Effector memory CD4-positive, alpha-beta T cell (primary cell): Measurements from ENCODE around the gene GDPGP1.

ENCODE experiments used
- DNase-seq, 3 donors: peaks; one replicate each; pipeline ENCODE4 v3.0.0-alpha.2; 2020
- H3K27ac ChIP-seq: 2 replicates; pipeline ENCODE4 v1.7.0; 2013; ENCODE audit warnings: mild to moderate bottlenecking, low read length, moderate library complexity; ENCODE audit not compliant: insufficient read depth, poor library complexity, severe bottlenecking
- H3K27me3 ChIP-seq: replicated peaks from 2 replicates; pipeline ENCODE4 v1.7.0; 2013; ENCODE audit warnings: mild to moderate bottlenecking, low read length; ENCODE audit not compliant: insufficient read depth, control insufficient read depth, poor library complexity, severe bottlenecking
- H3K36me3 ChIP-seq: 2 replicates; pipeline ENCODE4 v1.7.0; 2013; ENCODE audit warnings: mild to moderate bottlenecking, low read length, moderate library complexity; ENCODE audit not compliant: control insufficient read depth, insufficient read depth
- H3K4me1 ChIP-seq: 2 replicates; pipeline ENCODE4 v1.7.0; 2013; ENCODE audit warnings: low read length, mild to moderate bottlenecking; ENCODE audit not compliant: control insufficient read depth, insufficient read depth, poor library complexity, severe bottlenecking
- H3K4me3 ChIP-seq: 2 replicates; pipeline ENCODE4 v1.7.0; 2013; ENCODE audit warnings: low read length, low read depth, mild to moderate bottlenecking; ENCODE audit not compliant: insufficient read depth, poor library complexity, severe bottlenecking
- H3K9me3 ChIP-seq: 2 replicates; pipeline ENCODE4 v1.7.0; 2013; ENCODE audit warnings: mild to moderate bottlenecking, low read length, moderate library complexity; ENCODE audit not compliant: control insufficient read depth

The GDPGP1 gene

DNA sequence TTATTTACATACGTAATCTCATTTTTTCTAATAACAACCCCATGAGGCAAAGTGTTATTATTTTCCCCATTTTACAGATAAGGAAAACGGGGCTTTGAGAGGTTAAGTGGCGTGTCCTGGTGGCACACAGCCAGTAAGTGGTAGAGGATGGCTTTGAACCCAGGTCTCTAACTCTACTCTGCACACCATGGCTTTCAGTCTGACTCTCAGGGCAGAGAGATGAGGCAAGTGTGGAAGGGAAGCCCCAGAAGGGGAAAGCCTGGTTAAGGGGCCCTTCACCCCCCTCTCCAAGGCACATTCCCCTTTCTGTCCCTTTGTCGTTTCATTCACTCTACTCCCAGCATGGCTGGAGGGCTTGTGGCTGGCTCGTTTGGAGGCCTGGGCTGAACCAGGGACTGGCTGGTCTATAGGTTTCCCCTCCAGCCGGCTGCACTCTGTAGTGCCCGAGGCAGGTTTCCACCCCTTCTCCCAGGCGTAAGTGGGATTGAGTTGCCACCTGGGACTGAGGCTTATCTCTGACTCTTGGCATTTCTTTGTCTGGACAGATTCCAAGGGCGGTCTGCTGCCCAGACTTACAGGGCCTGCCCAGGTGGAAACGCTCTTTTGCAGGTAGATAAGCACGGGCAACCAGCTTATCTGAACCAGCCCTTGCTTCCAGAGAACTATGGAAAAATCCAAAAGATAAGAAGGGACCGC is 20.7 kb upstream of the GDPGP1 start:
- H3K4me1 ChIP-seq = peaks cover 9% of the 10 kb centered on the region
- H3K27me3 ChIP-seq = no peaks in the 10 kb centered on the region
- H3K27ac ChIP-seq = no peak overlapping the region

DNA sequence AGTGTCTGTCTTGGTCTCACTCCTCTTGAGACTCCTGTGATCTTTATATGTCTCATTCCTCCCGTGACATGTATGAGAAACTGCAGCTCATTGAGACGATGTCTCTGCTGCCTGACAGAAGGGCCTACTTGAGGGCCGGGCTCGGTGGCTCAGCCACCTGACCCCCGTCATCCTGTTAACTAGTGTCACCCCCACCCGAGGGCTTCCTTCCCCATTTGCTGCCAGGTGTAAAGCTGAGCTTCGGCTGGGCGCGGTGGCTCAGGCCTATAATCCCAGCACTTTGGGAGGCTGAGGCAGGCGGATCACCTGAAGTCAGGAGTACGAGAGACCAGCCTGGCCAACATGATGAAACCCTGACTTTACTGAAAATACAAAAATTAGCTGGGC is 20.2 kb upstream of the GDPGP1 start:
- Histone ChIP-seq H3K27me3 (no peaks in the 10 kb centered on the region), H3K4me3 (no peak overlapping the region), H3K36me3 (no peaks in the 10 kb centered on the region), H3K9me3 (no peaks in the 10 kb centered on the region), H3K4me1 (peaks cover 9% of the 10 kb centered on the region), H3K27ac (no peak overlapping the region)
- no peak for DNase-seq

More for the DNA sequence above, 20.7 kb upstream of the GDPGP1 start:
- Histone ChIP-seq H3K9me3 (no peaks in the 10 kb centered on the region), H3K36me3 (no peaks in the 10 kb centered on the region), H3K4me3 (no peak overlapping the region)
- DNase-seq = no peak

DNA sequence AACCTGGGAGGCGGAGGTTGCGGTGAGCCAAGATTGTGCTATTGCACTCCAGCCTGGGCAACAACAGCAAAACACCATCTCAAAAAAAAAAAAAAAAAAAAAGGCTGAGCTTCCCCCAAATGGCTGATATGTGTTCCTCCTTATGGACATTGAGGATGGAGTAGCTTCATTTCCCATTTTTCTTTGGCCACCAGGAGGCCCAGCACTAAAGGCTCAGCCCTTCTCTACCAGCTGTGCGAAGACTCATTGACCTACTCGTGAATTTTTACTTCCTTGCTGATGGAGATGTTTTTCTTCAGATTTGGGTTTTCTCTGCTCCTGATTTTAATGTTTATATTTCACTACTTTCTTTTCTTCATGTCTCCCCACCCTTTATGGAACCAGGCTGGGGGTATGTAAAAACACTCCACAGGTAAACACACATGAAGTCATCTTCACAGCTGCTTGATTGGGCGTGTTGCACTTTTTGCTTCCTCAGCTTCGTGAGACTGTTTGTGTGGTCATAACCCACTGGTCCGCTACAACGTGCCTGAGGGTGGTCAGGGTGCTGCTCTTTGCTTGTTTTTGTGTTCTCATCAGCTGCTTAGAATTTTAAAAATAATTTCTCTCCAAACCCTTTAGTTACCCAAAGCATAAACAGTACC is 19.3 kb upstream of the GDPGP1 start:
- Histone ChIP-seq H3K36me3 (no peaks in the 10 kb centered on the region), H3K4me1 (peaks cover 9% of the 10 kb centered on the region), H3K4me3 (no peak overlapping the region), H3K9me3 (no peaks in the 10 kb centered on the region), H3K27me3 (no peaks in the 10 kb centered on the region), H3K27ac (no peak overlapping the region)
- no peak for DNase-seq

DNA sequence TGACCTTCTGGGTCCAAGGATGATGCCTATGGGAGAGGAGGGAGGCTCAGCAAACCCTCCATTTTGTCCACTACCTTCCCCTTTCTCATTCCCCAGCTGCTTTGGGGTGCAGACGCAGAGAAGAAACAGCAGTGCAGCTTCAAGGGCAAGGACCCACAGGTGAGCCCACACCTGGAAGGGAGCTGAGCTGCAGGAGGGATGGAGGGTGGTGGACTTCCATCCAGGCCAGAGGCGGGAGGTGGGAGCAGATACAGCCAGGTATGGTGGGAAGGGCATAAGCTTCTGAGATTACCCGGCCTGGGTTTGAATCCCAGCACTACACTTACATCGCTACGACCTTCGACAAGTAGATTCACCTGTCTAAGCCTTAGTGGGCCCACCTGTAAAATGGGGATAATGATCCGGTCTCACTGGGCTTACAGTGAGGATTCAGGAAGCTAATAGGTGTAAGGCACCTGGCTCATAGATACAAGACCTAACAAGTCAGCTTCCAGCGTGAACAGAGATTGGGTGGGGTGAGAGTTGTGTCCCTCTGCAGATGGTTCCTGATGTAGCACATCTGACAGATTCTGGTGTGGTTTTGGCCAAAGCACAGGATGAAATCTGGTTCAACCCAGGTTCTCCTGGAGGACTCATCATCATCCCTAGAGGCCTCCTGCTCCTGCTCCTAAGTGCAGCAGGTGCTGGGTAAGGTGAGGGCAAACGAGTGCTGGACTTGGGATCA is 16.2 kb upstream of the GDPGP1 start:
- Histone ChIP-seq H3K27ac (no peak overlapping the region), H3K27me3 (no peaks in the 10 kb centered on the region), H3K4me3 (no peak overlapping the region), H3K9me3 (no peaks in the 10 kb centered on the region), H3K4me1 (no peaks in the 10 kb centered on the region), H3K36me3 (no peaks in the 10 kb centered on the region)
- DNase-seq = no peak

DNA sequence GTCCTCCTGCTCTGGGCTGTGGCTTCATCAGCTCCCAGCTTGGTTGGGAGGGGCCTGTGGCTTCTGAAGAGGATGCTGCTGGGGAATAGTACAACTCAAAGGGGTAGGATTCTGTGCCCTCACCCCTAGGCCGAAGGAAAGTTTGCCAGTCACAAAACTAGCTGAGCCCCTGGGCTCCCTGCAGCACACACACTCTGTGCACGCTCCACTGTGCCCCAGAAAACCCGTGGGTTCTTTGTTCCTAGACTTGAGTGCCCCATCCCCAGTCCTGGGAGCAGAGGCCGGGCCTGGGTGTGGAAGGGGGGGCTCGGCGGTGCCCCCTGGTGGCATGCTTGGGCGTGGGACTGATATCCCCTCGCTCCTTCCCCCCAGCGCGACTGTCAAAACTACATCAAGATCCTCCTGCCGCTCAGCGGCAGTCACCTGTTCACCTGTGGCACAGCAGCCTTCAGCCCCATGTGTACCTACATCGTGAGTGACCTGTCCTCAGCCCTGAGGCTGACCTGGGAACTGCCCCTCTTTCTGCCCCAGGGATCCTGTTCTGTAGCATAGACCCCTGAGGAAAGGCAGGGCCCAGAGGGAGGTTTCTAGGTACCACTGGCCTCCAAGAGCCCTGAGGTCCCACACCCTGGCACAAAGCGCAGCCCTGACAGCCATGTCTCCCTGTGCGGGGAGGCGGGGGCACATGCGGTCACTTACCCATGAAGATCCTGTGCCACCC is 14.4 kb upstream of the GDPGP1 start:
- Histone ChIP-seq H3K4me1 (no peaks in the 10 kb centered on the region), H3K27me3 (no peaks in the 10 kb centered on the region), H3K9me3 (no peaks in the 10 kb centered on the region), H3K27ac (no peak overlapping the region), H3K36me3 (peaks cover 1% of the 10 kb centered on the region), H3K4me3 (no peak overlapping the region)
- DNase-seq = peak; percentile 11 to 27 (median 18)

DNA sequence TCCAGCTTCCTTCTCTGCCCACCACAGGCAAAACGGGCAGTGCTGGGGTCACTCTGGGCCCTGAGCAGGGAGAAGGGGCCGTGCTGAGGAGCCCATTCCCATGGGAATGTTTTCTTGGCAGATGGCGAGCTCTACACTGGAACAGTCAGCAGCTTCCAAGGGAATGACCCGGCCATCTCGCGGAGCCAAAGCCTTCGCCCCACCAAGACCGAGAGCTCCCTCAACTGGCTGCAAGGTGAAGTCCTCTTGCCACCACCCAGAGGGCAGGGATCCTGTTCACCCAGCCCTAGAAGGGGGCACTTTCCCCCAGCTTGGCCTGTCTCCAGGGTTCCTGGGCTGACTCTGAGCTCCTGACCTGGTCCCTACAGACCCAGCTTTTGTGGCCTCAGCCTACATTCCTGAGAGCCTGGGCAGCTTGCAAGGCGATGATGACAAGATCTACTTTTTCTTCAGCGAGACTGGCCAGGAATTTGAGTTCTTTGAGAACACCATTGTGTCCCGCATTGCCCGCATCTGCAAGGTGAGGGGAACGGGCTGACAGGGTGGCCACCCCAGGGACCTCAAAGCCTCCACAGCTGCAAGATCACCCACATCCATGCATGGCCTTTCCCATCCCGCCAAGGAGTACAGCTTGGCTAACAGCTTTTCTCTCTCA is 12.6 kb upstream of the GDPGP1 start:
- Histone ChIP-seq H3K4me1 (no peaks in the 10 kb centered on the region), H3K36me3 (peaks cover 15% of the 10 kb centered on the region), H3K9me3 (no peaks in the 10 kb centered on the region), H3K27ac (no peak overlapping the region), H3K4me3 (no peak overlapping the region), H3K27me3 (no peaks in the 10 kb centered on the region)
- DNase-seq = no peak

DNA sequence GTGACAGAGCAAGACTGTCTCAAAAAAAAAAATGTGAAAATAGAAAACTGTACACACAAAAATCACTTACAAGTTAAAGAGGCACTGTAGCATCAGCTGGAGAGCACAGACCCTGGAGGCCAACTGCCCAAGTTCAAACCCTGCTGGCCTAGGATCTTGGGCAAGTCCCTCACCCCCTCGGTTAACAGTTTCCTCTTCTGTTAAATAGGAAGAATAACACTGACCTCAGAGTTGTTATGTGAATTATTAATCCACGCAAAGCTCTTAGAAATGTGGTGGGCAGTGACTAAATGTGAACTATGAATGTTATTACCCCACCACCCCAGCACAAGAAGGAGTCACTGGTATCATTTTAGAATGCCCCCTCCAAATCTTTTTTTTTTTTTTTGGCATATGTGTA is 11.5 kb upstream of the GDPGP1 start:
- no peak for DNase-seq
- Histone ChIP-seq H3K27ac (no peak overlapping the region), H3K4me1 (no peaks in the 10 kb centered on the region), H3K4me3 (no peak overlapping the region), H3K36me3 (peaks cover 17% of the 10 kb centered on the region), H3K9me3 (no peaks in the 10 kb centered on the region), H3K27me3 (no peaks in the 10 kb centered on the region)

DNA sequence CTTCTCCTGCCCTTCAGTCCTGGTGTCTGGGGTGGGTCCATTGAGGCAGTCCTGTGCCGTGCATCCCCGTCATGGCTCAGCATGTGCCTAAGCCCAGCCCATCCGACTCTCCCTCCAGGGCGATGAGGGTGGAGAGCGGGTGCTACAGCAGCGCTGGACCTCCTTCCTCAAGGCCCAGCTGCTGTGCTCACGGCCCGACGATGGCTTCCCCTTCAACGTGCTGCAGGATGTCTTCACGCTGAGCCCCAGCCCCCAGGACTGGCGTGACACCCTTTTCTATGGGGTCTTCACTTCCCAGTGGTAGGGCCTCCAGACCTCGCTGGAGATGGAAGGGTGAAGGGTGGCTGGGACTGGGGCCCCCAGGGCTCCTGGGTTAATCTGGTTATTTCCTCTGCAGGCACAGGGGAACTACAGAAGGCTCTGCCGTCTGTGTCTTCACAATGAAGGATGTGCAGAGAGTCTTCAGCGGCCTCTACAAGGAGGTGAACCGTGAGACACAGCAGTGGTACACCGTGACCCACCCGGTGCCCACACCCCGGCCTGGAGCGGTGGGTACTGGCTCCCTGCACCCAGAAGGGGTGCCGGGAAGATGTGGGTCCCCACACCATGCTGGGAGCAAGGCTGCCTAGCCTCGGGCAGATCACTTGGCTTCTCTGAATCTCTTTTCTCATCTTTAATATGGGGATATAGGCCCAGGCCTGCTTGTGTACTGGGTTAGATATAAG is 10.4 kb upstream of the GDPGP1 start:
- H3K27me3 ChIP-seq = no peaks in the 10 kb centered on the region
- peaks cover 27% of the 10 kb centered on the region for H3K36me3 ChIP-seq
- H3K4me3 ChIP-seq = no peak overlapping the region
- H3K9me3 ChIP-seq = no peaks in the 10 kb centered on the region
- DNase-seq = no peak
- H3K4me1 ChIP-seq = no peaks in the 10 kb centered on the region
- no peak overlapping the region for H3K27ac ChIP-seq

DNA sequence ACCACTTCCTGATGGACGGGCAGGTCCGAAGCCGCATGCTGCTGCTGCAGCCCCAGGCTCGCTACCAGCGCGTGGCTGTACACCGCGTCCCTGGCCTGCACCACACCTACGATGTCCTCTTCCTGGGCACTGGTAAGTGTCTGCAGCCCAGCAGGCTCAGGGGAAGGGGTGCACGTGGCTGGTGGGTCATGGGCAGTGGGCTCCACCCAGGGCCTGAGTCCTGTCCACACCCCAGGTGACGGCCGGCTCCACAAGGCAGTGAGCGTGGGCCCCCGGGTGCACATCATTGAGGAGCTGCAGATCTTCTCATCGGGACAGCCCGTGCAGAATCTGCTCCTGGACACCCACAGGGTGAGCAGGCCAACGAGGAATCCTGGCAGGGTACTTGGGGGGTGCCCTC is 9.0 kb upstream of the GDPGP1 start:
- H3K9me3 ChIP-seq = no peaks in the 10 kb centered on the region
- H3K27ac ChIP-seq = no peak overlapping the region
- no peaks in the 10 kb centered on the region for H3K27me3 ChIP-seq
- H3K4me1 ChIP-seq = peaks cover 6% of the 10 kb centered on the region
- H3K4me3 ChIP-seq = no peak overlapping the region
- DNase-seq = no peak
- peaks cover 40% of the 10 kb centered on the region for H3K36me3 ChIP-seq
